ENCODE results near the gene ELF5.

ELF5 gene

GRCh38 chr11:34519595-34520235 lies 6.1 kb upstream of the ELF5 start:
- no peak for DNase-seq (ENCODE audit: low spot score)
- in situ Hi-C loops (cut with MboI; ENCODE audit: low sequenced_read_pairs, unreplicated experiment): no loop called here
- TF ChIP-seq CTCF (IDR thresholded peaks at IDR 0.05; ENCODE audit: borderline replicate concordance, control extremely low read depth, extremely low read depth, insufficient read depth, missing control alignments): no peak

GRCh38 chr11:34516247-34517040 lies 2.9 kb upstream of the ELF5 start:
- no peak for DNase-seq (ENCODE audit: low spot score)
- in situ Hi-C loops (cut with MboI; ENCODE audit: low sequenced_read_pairs, unreplicated experiment): no loop called here
- no peak for TF ChIP-seq CTCF (IDR thresholded peaks at IDR 0.05; ENCODE audit: borderline replicate concordance, control extremely low read depth, extremely low read depth, insufficient read depth, missing control alignments)

GRCh38 chr11:34514597-34514996 lies 1.0 kb upstream of the ELF5 start:
- in situ Hi-C loops (cut with MboI; ENCODE audit: low sequenced_read_pairs, unreplicated experiment): no loop called here
- DNase-seq (ENCODE audit: low spot score): no peak
- TF ChIP-seq CTCF (IDR thresholded peaks at IDR 0.05; ENCODE audit: borderline replicate concordance, control extremely low read depth, extremely low read depth, insufficient read depth, missing control alignments): no peak

GRCh38 chr11:34512840-34513681 lies 533 bp downstream of the ELF5 start:
- in situ Hi-C loops (cut with MboI; ENCODE audit: low sequenced_read_pairs, unreplicated experiment): no loop called here
- peak; percentile 81 for DNase-seq (ENCODE audit: low spot score)
- TF ChIP-seq CTCF (IDR thresholded peaks at IDR 0.05; ENCODE audit: borderline replicate concordance, control extremely low read depth, extremely low read depth, insufficient read depth, missing control alignments): peak; percentile 58

- DNase-seq (ENCODE audit: low spot score): no peak
- no peak for TF ChIP-seq CTCF (IDR thresholded peaks at IDR 0.05; ENCODE audit: borderline replicate concordance, control extremely low read depth, extremely low read depth, insufficient read depth, missing control alignments)
- in situ Hi-C loops (cut with MboI; ENCODE audit: low sequenced_read_pairs, unreplicated experiment): no loop called here
Observed at GRCh38 chr11:34510673-34511072, 2.9 kb downstream of the ELF5 start.

- TF ChIP-seq CTCF (IDR thresholded peaks at IDR 0.05; ENCODE audit: borderline replicate concordance, control extremely low read depth, extremely low read depth, insufficient read depth, missing control alignments): no peak
- in situ Hi-C loops (cut with MboI; ENCODE audit: low sequenced_read_pairs, unreplicated experiment): no loop called here
- DNase-seq (ENCODE audit: low spot score): no peak
Observed at GRCh38 chr11:34510218-34510617, 3.4 kb downstream of the ELF5 start.

Measured in GM13976 (cell line).